ENCODE data around the gene TSPOAP1. TPM values are rescaled to one million over a fixed set of nuclear protein-coding genes. Genes with fewer than 3 reads are reported as not detected.
A peak's percentile ranks its signal among the peaks of the same experiment; 100 is the strongest.

Gene TSPOAP1
- total and polyA plus RNA-seq, 8 donors, result 6.5 to 68.8 (median 11.6) TPM; not detected in 1

GRCh38 chr17:58369214-58370031 is 40.8 kb upstream of the TSPOAP1 start:
- no peaks in the 10 kb centered on the region for H3K9me3 ChIP-seq
- WGBS, 5 donors, result 49 to 71% (median 50%) methylated on average over 5 of the region's 5 CpGs
- TF ChIP-seq EP300 (IDR thresholded peaks at IDR 0.05) (no peak), POLR2AphosphoS5 (IDR thresholded peaks at IDR 0.05) (no peak), POLR2A (IDR thresholded peaks at IDR 0.05) (no peak)
- TF ChIP-seq, protein P1, sequence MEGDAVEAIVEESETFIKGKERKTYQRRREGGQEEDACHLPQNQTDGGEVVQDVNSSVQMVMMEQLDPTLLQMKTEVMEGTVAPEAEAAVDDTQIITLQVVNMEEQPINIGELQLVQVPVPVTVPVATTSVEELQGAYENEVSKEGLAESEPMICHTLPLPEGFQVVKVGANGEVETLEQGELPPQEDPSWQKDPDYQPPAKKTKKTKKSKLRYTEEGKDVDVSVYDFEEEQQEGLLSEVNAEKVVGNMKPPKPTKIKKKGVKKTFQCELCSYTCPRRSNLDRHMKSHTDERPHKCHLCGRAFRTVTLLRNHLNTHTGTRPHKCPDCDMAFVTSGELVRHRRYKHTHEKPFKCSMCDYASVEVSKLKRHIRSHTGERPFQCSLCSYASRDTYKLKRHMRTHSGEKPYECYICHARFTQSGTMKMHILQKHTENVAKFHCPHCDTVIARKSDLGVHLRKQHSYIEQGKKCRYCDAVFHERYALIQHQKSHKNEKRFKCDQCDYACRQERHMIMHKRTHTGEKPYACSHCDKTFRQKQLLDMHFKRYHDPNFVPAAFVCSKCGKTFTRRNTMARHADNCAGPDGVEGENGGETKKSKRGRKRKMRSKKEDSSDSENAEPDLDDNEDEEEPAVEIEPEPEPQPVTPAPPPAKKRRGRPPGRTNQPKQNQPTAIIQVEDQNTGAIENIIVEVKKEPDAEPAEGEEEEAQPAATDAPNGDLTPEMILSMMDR (IDR thresholded peaks at IDR 0.05), result no peak
- H3K4me3 ChIP-seq, result no peak overlapping the region
- peak in 1 of 2 donors; percentile 59 for DNase-seq
- no peaks in the 10 kb centered on the region for H3K27me3 ChIP-seq
- H3K4me1 ChIP-seq, result peaks cover 6 to 26% (median 24%) of the 10 kb centered on the region in 4 donors
- H3K27ac ChIP-seq, result peak overlapping the region in 1 of 5 donors; percentile 1
- H3K36me3 ChIP-seq, result peaks cover 0 to 5% (median 0%) of the 10 kb centered on the region in 4 donors
- intact Hi-C loops (cut with DNase I; ENCODE audit: low total_unique reads), result no loop called here

DNA sequence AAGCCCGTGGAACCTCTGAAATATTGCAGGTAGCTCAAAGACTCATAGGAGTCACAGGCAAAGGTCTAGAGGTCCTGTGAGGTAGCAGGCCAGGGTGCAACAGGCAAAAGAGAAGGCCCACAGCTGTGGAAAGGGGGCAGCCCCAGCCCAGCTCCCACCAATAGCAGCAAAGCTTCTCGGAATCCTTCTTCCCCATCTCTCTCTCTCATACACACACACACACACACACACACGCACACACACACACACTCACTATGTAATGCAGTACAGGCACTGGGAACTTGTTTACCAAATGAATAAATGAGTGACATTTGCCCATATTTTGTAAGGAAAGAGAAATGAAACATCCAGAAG is 40.2 kb upstream of the TSPOAP1 start:
- TF ChIP-seq, protein P1 (IDR thresholded peaks at IDR 0.05), result no peak
- TF ChIP-seq POLR2AphosphoS5 (IDR thresholded peaks at IDR 0.05), result no peak
- TF ChIP-seq POLR2A (IDR thresholded peaks at IDR 0.05), result no peak
- TF ChIP-seq EP300 (IDR thresholded peaks at IDR 0.05), result no peak
- no peaks in the 10 kb centered on the region for H3K9me3 ChIP-seq
- WGBS, 5 donors, result 70 to 81% (median 76%) methylated on average over 3 of the region's 3 CpGs
- H3K27me3 ChIP-seq, result no peaks in the 10 kb centered on the region
- peaks cover 12 to 32% (median 28%) of the 10 kb centered on the region in 4 donors for H3K4me1 ChIP-seq
- H3K4me3 ChIP-seq, result no peak overlapping the region
- H3K36me3 ChIP-seq, result peaks cover 0 to 5% (median 0%) of the 10 kb centered on the region in 4 donors
- H3K27ac ChIP-seq, result peak overlapping the region in 1 of 5 donors; percentile 1
- intact Hi-C loops (cut with DNase I; ENCODE audit: low total_unique reads), result no loop called here
- DNase-seq, result no peak

GRCh38 chr17:58367461-58367860 is 38.9 kb upstream of the TSPOAP1 start:
- peak overlapping the region in 2 of 5 donors; percentile 1 to 12 for H3K27ac ChIP-seq
- intact Hi-C loops (cut with DNase I; ENCODE audit: low total_unique reads), result no loop called here
- peaks cover 13 to 34% (median 31%) of the 10 kb centered on the region in 4 donors for H3K4me1 ChIP-seq
- no peak for TF ChIP-seq POLR2A (IDR thresholded peaks at IDR 0.05)
- TF ChIP-seq POLR2AphosphoS5 (IDR thresholded peaks at IDR 0.05), result peak in 1 of 3 donors; percentile 39
- TF ChIP-seq, protein P1 (IDR thresholded peaks at IDR 0.05), result no peak
- TF ChIP-seq EP300 (IDR thresholded peaks at IDR 0.05), result no peak
- peaks cover 0 to 5% (median 2%) of the 10 kb centered on the region in 4 donors for H3K36me3 ChIP-seq
- H3K9me3 ChIP-seq, result no peaks in the 10 kb centered on the region
- 80 to 96% (median 89%) methylated on average over 3 of the region's 3 CpGs for WGBS, 5 donors
- no peak overlapping the region for H3K4me3 ChIP-seq
- H3K27me3 ChIP-seq, result no peaks in the 10 kb centered on the region
- peak; percentile 49 to 60 for DNase-seq

- no peak for DNase-seq
- TF ChIP-seq POLR2A (IDR thresholded peaks at IDR 0.05), result no peak
- no peak for TF ChIP-seq POLR2AphosphoS5 (IDR thresholded peaks at IDR 0.05)
- TF ChIP-seq, protein P1 (IDR thresholded peaks at IDR 0.05), result no peak
- TF ChIP-seq EP300 (IDR thresholded peaks at IDR 0.05), result no peak
- 35 to 66% (median 51%) methylated on average over 5 of the region's 5 CpGs for WGBS, 5 donors
- H3K36me3 ChIP-seq, result peaks cover 0 to 5% (median 2%) of the 10 kb centered on the region in 4 donors
- H3K4me1 ChIP-seq, result peaks cover 13 to 34% (median 31%) of the 10 kb centered on the region in 4 donors
- no peaks in the 10 kb centered on the region for H3K27me3 ChIP-seq
- H3K9me3 ChIP-seq, result no peaks in the 10 kb centered on the region
- no peak overlapping the region for H3K27ac ChIP-seq
- no peak overlapping the region for H3K4me3 ChIP-seq
- intact Hi-C loops (cut with DNase I; ENCODE audit: low total_unique reads), result no loop called here
Measured at GRCh38 chr17:58365980-58366595, 37.5 kb upstream of the TSPOAP1 start.
